GM18519 (cell line): ENCODE measurements around the gene PFN4.
"Not testable (repeated sequence)": the region's sequence is repeated elsewhere in the genome, so short reads cannot be mapped to it uniquely, and the experiment has no call there.

Experiments
- ATAC-seq: cut with Tn5 transposase; IDR thresholded peaks from one replicate; pipeline ENCODE4 v1.9.1; 2021; ENCODE audit warnings: mild to moderate bottlenecking, moderate library complexity; ENCODE audit not compliant: unreplicated experiment, low FRiP score

The PFN4 gene, protein sequence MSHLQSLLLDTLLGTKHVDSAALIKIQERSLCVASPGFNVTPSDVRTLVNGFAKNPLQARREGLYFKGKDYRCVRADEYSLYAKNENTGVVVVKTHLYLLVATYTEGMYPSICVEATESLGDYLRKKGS

DNA sequence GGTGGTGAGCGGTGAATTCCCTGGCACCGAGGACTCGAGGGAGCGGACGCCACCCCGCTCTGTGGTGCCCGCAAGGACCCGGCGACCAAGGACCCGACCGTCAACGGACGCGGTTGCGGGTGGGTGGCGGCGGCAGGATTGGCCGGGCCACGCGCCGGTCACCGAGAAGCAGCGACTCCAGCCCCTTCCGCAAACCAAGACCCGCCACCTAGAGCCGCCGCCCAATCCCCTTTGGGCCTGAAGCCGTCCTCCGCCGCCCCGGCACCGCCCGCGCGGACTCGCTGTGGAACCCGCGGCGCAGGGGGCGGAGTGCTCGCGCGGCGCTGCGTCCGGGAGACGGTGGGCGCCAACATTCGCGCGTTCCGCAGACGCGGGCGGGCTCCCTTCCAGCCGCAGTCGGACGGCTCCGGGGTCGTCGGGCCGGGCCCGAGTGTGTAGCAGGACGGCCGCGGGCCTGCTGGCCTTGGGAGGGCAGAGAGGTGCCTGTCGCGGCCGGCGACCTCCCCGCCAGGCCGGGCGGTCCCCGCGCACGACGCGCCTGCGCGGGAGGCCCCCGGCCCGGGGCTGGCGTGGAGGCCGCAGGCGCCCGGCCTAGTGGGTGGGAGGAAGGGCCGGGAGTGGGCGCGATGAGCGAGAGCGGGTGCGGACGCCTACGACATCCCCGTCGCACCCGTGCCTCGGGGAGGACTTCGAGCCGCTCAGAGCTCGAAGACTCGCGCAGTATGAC, at the start of gene PFN4, which contains the start of gene FAM228B:
Gene PFN4, minus strand, starts transcription at position 140 of the 727 bp plus-strand sequence. CDS start 799 bp downstream, outside the sequence.
Gene FAM228B, plus strand, starts transcription at position 275 of the 727 bp plus-strand sequence. CDS start 893 bp downstream, outside the sequence.
- peak; percentile 70 for ATAC-seq

DNA sequence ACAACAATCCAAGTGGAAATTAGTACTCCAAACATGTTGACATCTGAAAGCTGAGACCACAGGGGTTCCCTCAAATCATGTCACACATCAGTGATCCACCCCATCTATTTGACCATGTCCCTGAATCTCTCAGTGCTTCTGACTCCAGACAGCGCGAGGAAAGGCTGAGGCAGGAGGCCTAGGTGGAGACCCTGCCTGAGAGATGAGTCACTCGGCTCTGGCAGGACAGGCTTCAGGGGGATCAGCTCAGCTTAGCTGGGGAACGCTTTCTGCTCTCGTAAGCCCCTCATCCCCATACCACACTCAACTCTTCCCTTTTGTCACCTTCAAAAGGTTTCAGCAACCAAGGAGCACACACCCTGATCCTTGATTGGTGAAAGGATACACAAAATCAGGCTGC, 45.9 kb upstream of the PFN4 start:
- ATAC-seq, result no peak

DNA sequence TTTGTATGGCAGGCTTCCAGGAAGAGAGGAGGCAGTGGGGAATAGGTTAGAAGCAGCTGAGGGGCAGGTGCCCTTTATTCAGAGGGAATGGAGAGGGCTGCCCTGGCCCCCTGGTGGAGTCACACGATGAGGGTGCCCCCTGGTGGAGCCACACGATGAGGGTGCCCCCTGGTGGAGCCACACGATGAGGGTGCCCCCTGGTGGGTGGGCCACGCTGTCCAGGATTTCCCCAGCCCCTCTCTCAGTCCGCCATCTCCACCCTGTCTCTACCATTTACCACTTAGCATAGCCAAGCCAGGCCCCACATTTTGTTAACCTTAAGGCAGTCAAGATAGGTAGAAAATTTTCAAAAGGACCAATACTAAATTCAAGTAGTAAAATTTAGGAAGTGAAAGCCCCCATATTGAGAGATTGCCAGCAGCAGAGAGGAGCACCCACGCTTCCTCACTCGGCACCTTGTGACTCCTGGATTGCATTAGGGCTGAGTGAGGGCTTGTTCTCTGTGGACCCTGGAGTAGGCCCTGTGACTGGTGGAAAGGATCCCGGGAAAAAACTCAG, 41.4 kb upstream of the PFN4 start:
- no peak for ATAC-seq

DNA sequence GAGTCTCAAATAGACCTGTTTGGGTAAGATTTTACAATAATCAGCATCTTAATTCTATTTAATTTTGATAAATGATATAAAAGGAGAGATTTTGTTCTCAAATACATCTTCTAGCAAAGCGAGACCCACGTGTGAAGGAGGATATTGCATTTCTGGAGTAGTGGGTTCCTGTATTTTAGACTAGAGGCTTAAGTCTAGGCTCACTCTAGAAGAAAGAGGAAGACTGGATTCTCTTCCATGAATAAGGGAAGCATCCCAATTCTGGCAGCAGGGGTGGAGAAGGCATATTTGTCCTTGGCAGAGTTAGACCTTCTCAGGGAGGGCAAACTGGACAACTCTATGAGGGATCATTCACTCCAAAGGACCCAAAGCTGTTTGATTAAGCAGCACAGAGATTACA, 40.5 kb upstream of the PFN4 start:
- ATAC-seq, result no peak

DNA sequence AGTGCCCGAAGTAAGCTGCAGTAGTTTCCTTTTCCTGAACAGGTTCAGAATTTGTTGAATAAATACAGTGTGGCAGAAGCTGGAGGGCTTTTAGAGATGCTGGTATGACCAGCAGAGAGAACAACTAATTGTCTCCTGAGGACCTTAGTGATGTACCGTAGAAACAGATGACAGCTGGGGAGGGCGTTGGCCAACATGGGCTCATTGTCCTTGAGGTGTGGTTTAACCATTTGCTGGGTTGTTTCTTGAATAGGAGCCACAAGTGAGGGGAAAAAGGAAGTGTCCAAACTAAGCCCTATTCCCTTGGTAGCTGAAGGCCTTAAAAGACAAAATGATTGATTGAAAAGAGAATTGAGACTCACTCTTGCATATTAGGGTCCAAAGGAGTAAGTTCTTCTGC, 40.1 kb upstream of the PFN4 start:
- ATAC-seq, result no peak

DNA sequence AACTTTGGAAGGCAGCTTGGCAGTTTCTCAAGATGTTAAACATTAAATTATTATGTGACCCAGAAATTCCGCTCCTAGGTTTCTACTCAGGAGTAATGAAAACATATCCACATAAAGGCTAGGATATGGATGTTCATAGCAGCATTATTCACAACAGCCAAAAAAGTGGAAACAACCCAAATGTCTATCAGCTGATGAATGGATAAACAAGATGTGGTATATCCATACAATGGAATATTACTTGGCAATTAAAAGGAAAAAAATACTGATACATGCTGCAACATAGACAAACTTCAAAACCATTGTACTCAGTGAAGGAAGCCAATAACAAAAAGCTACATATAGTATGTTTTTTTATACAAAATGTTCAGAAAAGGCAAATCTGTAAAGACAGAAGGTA, 39.4 kb upstream of the PFN4 start:
- no peak for ATAC-seq

DNA sequence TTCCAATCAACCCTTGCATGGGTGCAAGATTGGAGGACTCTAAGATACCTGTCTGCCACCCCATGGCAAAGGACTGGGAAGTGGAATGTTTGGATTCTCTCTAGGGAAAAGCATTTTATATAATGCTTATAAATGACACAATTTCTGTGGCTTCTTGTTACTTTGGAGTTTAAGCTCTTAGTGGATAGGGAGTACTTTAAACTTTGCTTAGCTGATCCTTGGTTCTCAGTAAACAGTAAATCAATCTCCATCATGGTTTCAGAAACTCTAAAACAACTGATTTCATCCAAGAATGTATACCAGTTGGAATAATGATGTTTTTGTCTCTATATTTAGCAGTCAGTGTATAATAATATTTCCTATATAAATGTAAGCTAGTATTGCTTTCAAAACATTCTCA, 37.6 kb upstream of the PFN4 start:
- no peak for ATAC-seq

DNA sequence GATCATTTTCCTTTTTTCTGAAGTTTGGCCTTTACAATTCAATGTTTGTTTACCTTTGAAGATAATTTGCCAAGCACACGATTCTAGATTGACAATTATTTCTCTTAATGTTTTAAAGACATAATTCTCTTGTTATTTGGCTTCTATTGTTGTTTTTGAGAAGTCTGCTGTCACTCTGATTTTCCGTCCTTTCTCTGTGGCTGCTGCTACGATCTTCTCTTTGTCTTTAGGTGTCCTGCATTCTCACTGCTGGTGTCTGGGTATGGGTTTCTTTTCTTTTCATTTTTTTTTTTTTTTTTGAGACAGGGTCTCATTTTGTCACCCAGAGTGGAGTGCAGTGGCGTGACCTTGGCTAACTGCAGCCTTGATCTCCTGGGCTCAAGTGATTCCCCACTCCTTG, 36.6 kb upstream of the PFN4 start:
- ATAC-seq, result no peak

DNA sequence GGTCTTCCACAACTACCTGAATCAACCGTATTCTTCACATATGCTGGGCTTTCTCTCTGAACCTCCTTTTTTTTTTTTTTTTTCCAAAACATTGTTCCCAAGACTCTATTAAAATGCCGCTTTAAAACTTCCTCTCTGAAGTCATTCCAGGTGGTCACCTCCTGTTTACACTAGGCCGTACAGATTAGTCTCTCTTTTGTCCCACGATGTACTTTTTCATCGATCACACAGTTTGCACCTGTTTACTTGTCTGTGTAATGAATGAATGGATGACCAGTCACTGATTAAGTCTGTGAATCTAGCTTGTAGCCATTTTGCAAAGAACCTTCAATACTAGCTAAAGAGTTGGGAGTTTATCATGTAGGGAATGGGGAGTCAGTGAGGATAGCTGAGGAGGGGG, 35.0 kb upstream of the PFN4 start:
- ATAC-seq, result no peak

DNA sequence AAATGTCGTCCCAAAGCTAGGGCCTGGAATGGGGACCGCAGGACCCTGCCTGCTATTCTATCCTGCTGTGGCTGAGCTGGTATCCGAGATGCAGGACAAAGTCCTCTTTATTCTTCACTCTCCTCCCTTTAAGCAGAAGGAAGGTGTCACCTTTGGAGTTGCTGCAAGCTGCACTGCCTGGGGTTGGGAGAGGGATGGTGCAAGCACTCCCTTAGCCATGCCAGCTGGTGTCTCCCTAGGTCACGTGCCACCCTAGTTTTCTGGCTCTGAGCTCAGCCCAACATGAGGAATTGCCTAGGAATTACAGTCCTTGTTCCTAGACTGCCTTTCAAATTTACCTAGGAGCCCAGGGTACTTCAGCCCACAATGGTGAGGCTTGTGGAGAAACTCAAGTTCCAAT, 30.3 kb upstream of the PFN4 start:
- ATAC-seq, result no peak

DNA sequence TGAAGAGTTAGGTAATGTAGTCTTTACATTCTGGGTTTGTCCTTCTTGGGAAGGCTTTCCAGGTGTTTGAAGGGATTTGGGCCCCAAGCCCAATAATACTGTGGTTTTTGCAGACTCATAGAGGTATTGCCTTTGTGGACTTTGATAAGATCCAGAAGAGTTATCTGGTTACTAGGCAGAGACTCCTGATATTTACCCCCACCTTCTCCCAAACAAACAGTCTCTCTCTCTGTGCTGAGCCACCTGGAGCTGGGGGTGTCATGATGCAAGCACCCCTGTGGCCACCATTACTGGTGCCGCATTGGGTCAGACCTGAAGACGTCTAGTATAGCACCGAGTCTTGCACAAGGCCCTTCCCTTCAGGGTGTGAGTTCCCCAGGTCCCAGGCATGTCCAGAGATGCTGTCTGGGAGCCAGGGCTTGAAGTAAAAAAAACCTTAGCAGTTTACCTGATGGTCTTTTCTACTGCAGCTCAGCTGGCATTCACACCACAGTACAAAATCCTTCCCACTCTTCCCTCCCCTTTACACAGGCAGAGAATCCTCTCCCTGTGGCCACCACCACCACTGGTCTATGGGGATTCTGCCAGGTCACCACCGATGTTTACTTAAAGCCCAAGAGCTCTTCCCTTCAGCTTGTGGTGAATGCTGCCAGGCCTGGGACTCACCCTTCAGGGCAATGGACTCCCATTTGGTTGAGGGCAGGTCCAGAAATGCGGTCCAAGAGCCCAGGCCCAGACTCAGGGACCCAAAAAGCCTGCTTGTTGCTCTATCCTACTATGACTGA, 29.5 kb upstream of the PFN4 start:
- no peak for ATAC-seq

DNA sequence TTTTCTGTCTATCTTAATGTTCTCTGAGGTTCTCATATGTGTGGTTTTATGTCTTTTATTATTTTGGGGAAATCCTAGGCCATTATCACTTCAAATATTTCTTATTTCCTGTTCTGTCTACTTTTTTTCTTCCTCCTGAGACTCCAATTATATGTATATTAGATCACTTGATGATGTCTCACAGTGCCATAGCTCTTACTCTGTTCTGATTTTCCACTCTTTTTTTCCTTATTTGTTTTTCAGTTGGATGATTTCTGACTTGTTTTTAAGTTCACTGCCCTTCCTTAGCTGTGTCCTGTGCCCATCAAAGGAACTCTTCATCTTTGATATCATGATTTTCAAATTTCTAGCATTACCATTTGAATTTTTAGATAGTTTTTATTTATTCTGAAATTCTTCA, 24.2 kb upstream of the PFN4 start:
- no peak for ATAC-seq

DNA sequence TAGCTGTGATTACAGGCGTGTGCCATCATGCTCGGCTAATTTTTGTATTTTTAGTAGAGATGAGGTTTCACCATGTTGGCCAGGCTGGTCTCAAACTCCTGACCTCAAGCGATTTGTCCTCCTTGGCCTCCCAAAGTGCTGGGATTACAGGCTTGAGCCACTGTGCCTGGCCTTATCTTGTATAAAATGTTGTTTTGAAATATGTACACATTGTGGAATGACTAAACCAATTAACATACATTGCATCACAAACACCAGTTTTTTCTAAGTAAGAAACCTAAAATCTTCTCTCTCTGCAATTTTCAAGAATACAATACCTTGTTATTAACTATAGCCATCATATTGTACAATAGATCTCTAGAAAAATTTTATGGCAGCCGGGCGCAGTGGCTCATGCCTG, 17.2 kb upstream of the PFN4 start:
- ATAC-seq, result not testable (repeated sequence)

DNA sequence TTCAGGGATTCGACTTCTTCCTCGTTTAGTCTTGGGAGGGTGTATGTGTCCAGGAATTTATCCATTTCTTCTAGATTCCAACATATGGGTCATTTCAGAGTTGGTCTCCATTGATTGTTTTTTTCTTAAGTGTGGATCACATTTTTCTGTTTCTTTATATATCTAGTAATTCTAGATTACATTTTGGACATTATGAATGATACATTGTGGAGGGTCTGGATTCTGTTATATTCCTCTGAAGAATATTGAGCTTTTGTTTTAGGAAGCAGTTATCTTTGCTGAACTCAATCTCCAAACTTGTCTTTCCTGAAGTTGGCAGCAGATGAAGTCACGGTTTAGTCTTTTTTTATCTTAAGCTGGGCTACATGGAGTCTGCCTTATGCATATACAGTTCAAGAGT, 9.4 kb upstream of the PFN4 start:
- ATAC-seq, result no peak

DNA sequence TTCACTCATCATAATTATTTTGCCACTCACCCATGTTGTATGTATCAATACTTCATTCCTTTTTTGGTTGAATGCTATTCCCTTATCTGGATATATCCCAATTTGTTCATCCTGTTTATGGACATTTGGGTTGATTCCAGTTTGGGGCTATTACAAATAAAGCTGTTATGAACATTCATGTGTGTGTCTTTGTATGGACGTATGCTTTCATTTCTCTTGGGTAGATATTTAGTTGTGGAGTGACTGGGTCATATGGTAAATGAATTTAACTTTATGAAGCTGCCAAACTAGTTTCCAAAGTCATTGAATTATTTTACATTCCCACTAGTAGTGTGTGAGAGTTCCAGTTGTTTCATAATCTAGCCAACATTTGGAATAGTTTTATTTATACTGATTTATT, 2.8 kb upstream of the PFN4 start:
- ATAC-seq, result no peak

DNA sequence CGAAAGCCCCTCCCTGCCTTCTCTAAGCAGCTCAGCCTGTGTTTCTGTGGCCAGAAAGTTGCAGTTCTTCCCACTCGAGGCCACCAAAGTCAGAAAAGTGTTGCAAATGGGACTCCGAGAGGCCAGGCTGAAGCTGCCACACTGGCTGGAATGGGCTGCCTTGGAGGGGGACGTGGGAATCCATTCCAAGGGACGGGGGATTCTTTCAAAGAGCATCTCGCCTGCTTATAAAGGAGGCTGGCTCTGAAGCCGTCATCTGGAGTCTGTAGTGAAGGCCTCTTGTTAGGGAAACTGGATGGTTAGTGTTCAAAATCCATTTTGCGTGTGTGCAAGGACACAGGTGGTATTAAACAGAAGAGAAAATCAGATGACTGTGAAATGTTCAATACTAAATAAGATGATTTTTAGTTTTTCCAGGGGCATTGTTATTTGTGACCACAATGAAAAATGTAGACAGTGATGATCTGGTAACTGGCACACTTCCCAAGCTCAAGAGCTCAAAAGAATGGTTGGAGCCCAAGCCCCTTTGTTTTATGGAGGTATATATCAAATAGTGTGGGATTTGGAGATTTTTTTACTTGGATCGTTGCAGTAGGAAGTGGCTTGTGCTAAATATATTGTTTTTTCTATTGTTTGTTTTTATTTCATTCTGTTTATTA, 917 bp upstream of the PFN4 start:
- peak; percentile 6 for ATAC-seq

DNA sequence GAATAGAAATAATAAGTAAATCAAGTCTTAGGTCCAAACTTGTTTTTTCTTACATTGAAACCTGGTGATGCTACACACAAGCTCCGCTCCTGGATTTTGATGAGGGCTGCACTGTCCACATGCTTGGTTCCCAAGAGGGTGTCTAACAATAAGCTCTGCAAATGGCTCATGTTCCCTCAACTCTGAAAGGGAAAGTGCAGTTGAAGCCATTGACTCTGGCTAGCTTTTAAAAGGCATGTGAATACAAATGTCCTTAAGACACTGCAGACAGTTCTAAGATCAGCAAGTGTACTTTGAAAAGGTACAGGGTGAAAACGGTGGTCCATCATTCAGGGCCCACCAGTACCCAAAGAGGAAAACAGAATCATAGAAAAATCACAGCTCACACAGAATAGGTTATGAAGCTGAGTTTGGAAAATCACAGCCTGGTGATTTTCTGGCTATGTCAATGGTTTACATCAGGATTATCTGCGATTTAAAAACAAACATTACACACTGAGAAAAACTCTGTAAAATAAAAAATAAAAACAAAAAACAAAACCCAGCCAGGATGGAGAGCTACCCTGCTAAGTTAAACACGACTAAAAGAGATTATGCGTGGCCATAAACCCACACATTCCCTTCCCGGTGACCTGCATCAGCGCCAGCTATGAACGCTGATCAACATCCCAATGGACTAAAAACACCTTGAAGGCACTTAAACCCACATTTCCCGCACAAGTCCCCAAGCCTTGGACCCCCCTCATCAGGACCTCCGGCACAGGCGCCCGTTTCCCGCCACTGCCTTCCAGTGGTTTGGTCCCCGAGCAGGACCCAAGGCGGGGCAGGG, 554 bp downstream of the PFN4 start:
- peak; percentile 16 for ATAC-seq

DNA sequence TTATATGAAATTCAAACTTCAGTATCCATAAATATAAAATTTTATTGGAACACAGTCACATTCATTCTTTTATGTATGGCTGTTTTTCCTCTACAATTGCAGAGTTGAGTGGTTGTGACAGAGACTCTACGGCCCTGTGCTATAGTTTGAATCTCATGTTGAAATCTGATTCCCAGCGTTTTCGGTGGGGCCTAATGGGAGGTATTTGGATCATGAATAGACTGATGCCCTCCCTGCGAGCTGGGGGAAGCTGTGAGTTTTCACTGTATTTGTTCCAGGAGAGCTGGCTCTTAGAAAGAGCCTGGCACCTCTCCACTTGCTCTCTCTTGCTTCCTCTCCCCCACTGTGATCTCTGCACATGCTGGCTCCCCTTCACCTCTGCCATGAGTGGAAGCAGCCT, 1.7 kb downstream of the PFN4 start:
- no peak for ATAC-seq

DNA sequence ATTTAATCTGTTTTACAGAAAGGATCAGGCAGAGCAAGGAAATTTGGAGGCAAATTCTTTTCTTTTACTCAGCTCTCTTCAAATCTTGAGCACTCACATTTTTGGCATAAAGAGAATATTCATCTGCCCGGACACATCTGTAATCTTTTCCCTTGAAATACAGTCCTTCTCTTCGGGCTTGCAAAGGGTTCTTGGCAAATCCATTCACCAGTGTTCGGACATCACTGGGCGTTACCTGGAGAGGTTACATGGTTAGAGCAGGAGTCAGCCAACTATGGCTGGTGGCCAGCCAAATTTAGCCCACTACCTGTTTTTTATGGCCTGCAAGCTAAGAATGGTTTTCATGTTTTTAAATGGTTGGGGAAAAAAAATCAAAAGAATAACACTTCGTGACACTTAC, 2.1 kb downstream of the PFN4 start:
- ATAC-seq, result no peak

DNA sequence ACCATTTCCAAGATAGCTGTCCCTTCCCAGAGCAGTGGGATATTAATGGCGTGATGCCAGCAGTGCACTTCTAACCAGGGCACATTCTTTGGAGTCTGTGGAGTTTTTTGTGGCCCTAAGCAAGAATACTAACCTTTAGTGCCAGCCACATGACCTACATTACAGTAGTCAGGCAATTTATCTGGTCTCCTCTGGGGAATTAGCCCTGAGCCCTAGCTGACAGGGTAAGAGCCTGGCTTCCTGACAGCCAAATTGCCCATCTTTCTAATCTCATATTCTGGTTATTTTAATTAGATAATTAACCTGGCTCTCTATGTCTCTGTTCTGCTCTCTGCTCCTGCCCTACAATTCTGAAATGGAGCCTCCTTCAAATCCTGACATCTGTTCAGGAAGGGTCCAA, 5.2 kb downstream of the PFN4 start:
- no peak for ATAC-seq
